D721Med (cell line): ENCODE results near the gene SFXN5.

Experiments
- DNase-seq: peaks from one replicate; pipeline ENCODE4 v3.0.0; 2011; ENCODE audit warnings: low spot score; ENCODE audit not compliant: insufficient read length
- FAIRE-seq: peaks from 2 replicates; lab custom pipeline; 2011; peaks lifted over from hg19 to GRCh38; lab: Jason Lieb, UNC
- TF ChIP-seq, protein P1 (sequence below): IDR thresholded peaks from 2 replicates; pipeline ENCODE4 v1.5.1; 2012; ENCODE audit warnings: mild to moderate bottlenecking, control low read depth; ENCODE audit not compliant: insufficient read depth; ENCODE audit errors: missing control alignments

Gene SFXN5

DNA sequence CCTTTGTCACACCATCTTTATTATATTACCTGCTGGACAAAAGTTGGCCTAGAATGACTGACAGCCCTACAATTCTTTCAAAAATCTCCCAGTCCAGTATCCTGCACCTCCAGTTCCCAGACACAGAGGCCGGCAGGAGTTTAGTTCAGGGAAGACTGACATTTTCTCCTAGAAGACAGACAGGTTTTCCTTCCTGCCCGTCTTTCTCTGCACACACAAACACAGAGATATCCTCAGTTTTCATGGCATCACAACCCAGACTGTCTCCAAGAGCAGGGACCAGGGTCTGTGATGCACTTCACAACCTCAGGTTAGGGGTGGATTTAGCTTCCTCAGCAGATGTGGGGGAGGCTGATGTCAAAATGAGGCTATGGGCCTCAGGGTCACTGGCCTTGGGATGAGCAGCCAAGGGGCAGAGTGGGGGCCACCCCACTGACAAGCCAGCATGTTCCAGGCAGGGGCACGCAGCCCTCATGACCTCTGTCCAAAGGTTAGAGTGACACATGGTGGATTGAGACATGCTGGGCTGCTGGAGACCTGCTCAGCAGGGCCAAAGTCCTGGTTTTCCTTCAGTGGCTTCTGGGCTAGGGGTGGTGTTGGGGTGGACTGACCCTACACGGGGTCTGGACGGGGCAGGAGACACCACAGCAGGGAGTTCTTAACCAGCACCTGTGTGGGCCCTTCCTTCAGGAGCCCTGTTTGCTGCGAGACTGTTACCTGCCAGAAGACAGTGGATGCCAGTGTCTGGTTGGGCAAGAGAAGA is 70.5 kb downstream of the SFXN5 start:
- TF ChIP-seq, protein P1, sequence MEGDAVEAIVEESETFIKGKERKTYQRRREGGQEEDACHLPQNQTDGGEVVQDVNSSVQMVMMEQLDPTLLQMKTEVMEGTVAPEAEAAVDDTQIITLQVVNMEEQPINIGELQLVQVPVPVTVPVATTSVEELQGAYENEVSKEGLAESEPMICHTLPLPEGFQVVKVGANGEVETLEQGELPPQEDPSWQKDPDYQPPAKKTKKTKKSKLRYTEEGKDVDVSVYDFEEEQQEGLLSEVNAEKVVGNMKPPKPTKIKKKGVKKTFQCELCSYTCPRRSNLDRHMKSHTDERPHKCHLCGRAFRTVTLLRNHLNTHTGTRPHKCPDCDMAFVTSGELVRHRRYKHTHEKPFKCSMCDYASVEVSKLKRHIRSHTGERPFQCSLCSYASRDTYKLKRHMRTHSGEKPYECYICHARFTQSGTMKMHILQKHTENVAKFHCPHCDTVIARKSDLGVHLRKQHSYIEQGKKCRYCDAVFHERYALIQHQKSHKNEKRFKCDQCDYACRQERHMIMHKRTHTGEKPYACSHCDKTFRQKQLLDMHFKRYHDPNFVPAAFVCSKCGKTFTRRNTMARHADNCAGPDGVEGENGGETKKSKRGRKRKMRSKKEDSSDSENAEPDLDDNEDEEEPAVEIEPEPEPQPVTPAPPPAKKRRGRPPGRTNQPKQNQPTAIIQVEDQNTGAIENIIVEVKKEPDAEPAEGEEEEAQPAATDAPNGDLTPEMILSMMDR = no peak
- FAIRE-seq = no peak
- DNase-seq = no peak

DNA sequence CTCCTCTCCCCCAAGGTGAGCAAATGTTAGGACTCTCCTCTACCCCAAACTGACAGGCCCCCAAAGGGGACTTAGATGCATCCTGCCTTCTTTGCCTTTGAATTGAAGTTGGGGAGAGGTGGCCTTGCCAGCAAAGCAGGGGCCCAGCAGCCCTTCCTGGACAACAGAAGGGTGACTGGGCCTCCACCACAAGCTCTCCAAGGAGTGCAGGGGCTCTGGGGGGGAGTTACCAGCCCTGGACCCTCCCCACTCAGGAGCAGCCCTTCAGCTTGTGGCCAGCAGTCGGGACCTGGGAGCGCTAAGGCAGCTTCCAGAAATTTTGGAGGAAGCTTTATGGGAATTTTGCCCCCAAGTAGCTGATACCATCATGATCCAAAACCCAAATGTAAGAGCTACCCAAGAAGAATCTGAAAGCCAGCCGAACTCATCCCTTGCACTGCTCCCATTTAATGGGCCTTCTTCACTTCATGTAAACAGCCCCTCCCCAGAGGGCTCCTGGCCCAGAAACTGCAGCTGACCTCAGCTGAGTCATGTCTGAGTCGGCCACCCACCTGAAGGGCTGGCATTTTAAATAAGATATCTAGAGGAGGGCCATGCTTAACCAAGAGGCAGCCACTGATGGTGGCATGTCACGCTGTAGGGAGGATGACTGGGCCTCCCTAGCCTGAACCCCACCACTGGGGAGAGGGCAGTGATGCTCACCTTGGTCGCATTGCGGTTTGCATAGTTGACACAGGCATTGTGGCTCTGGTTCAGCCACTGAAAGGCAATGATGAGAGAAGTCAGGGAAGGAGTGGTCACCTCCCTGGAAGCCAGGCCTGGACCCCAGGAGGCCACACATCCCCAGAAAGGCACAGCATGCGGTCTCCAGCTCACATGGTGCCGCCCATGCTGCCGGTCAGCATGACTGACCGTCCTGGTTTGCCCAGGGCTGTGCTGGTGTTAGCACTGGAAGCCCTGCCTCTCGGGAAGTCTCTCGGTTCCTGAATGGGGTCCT is 71.5 kb downstream of the SFXN5 start:
- no peak for DNase-seq
- FAIRE-seq = no peak
- TF ChIP-seq, protein P1 = no peak

DNA sequence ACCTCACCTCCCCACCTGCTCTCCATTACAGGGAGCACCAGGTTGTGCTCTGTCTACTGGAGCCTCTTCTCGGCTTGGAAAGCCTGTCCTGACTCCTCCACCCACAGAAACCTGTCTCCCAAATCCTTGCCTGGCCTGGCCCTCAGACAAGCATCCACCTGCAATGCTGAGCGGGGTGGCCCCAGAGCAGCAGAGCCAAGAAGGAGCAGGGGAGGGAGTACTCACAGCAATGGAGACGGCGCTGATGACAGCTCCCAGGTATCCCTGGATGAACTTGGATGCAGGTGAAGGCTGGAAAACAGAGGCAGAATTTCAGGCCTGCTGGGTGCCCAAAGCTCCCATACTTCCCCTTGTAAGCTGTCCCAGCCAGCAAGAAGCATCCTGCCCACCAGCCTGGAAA is 72.8 kb downstream of the SFXN5 start:
- no peak for DNase-seq
- FAIRE-seq = no peak
- TF ChIP-seq, protein P1 = no peak

DNA sequence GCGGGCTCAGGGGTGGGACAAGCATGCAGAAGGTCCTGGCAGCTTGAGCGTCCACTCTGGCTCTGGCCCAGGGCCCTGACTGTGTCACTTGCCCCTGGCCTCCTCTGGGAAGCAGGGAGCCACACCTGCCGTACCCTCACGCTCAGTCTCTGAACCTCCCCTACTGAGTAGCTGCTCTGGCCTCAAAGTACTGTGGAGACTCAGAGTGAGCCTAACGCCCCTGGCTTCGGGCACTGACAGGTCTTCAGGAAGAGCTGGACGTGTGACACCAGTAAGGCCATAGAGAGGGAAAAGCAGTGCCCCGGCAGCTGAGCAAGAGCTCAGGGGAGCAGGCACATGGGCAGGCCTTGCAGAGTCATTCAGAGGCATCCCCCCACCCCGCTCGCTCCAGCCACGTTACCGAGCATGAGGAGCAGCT is 73.3 kb downstream of the SFXN5 start:
- DNase-seq = no peak
- TF ChIP-seq, protein P1 = no peak
- FAIRE-seq = no peak

DNA sequence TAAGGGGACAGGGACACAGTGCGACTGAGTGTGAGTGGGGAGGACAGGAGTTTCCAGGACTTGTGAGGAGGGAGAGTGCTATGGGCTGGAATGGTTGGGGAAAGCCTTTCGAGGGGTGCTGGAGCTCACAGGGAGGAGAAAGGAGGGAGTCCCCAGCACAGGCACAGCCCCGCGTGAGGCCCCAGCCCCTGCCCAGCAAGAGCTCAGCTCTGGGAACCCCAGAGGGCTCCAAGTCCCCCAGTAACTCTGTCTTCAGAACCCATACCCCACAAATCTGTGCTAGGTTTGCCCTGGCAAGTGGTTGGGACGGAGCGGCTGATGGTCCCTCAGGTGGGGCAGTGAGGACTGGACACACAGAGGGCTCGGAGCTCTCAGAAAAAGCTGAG is 75.4 kb downstream of the SFXN5 start:
- DNase-seq (no peak), FAIRE-seq (no peak)
- TF ChIP-seq, protein P1 = no peak

DNA sequence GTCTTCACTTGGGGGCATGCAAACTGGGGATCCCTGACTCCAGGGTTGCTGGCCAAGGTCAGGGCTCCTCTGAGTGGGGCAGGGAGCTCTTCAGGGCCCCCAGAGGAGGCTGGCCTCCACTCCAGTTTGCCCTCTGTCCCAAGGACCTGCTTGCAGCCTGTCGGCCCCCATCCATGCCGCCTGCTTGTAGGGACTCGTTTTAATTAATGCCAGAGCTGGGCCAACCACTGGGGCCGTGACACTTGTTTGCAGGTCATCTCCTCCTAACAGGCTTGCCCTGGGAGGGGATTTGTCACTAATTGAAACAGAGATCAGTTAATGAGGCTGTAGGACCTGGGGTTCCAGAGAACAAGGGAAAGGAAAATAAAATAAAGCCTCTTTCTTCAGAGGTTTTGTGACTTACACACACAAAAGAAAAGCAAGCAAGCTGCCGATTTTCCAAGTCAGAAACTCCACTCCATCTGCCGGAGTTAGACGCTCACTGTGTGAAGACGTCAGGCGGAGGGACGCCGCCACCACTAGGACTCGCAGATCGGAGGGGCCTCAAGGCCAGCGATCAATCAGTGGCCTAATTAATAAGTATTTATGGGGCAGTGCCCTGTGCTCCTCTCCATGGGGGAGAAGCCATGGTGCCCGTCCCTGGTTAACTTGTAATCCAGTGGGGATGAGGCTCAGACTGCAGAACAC is 75.9 kb downstream of the SFXN5 start:
- FAIRE-seq = no peak
- DNase-seq = no peak
- TF ChIP-seq, protein P1 = no peak
